Liver (tissue), 9 donors: ENCODE measurements around the gene KIRREL1. TPM values are rescaled to one million over a fixed set of nuclear protein-coding genes. Genes with fewer than 3 reads are reported as not detected.

Experiments used
- DNase-seq: peaks from one replicate; pipeline ENCODE4 v3.0.0-alpha.2; 2017; ENCODE audit warnings: low spot score
- H3K27ac ChIP-seq, 2 donors: one replicate each; pipeline ENCODE4 v1.7.0; 2013; ENCODE audit warnings: inconsistent platforms in 2 of 2, low read length in 2 of 2, control low read depth in 1 of 2, low read depth in 1 of 2, mild to moderate bottlenecking in 1 of 2
- H3K27me3 ChIP-seq, 4 donors: one replicate each; pipeline versions ENCODE4 v1.6.1 to v1.7.0; 2013; ENCODE audit warnings: low read length in 3 of 4, inconsistent platforms in 1 of 4, mild to moderate bottlenecking in 1 of 4, moderate library complexity in 1 of 4; ENCODE audit not compliant: control insufficient read depth in 4 of 4, insufficient read depth in 4 of 4
- H3K36me3 ChIP-seq, 4 donors: one replicate each; pipeline versions ENCODE4 v1.6.1 to v1.7.0; 2013; ENCODE audit warnings: low read length in 3 of 4, mild to moderate bottlenecking in 3 of 4, low read depth in 1 of 4, moderate library complexity in 1 of 4; ENCODE audit not compliant: control insufficient read depth in 4 of 4, insufficient read depth in 3 of 4
- H3K4me1 ChIP-seq, 4 donors: one replicate each; pipeline versions ENCODE4 v1.6.1 to v1.7.0; 2013; ENCODE audit warnings: low read length in 3 of 4, mild to moderate bottlenecking in 3 of 4, moderate library complexity in 1 of 4; ENCODE audit not compliant: control insufficient read depth in 4 of 4, insufficient read depth in 4 of 4
- H3K4me3 ChIP-seq, 3 donors: one replicate each; pipeline versions ENCODE4 v1.6.1 to v1.7.0; 2013; ENCODE audit warnings: low read length in 3 of 3, control low read depth in 1 of 3, low read depth in 1 of 3, mild to moderate bottlenecking in 1 of 3
- H3K9ac ChIP-seq, 2 donors: one replicate each; pipeline ENCODE4 v1.7.0; 2013; ENCODE audit warnings: low read length in 2 of 2, mild to moderate bottlenecking in 2 of 2, moderate library complexity in 2 of 2, control low read depth in 1 of 2, low read depth in 1 of 2
- H3K9me3 ChIP-seq, 4 donors: one replicate each; pipeline versions ENCODE4 v1.6.1 to v1.7.0; 2013; ENCODE audit warnings: low read length in 3 of 4; ENCODE audit not compliant: control insufficient read depth in 4 of 4
- EGR1 ChIP-seq, 2 donors: IDR thresholded peaks; 2 replicates each; pipeline ENCODE4 v1.6.1; 2016 to 2018; ENCODE audit warnings: antibody characterized with exemption in 2 of 2, low read depth in 2 of 2
- GABPA ChIP-seq, 2 donors: IDR thresholded peaks in 1 of 2; conservative IDR thresholded peaks in 1 of 2; 2 replicates each; pipeline ENCODE4 v1.6.1; 2016; ENCODE audit warnings: antibody characterized with exemption in 2 of 2, mild to moderate bottlenecking in 1 of 2, moderate library complexity in 1 of 2
- HNF4A ChIP-seq, 2 donors: conservative IDR thresholded peaks; 2 replicates each; pipeline ENCODE4 v1.6.1; 2016; ENCODE audit warnings: antibody characterized with exemption in 2 of 2, mild to moderate bottlenecking in 2 of 2
- HNF4G ChIP-seq: IDR thresholded peaks from 2 replicates; pipeline ENCODE4 v1.6.1; 2016; ENCODE audit warnings: antibody characterized with exemption
- JUND ChIP-seq, 2 donors: IDR thresholded peaks; 2 replicates each; pipeline ENCODE4 v1.6.1; 2016; ENCODE audit warnings: antibody characterized with exemption in 2 of 2
- NR2F2 ChIP-seq: IDR thresholded peaks from 2 replicates; pipeline ENCODE4 v1.6.1; 2016; ENCODE audit warnings: antibody characterized with exemption
- RAD21 ChIP-seq, 2 donors: IDR thresholded peaks; 2 replicates each; pipeline ENCODE4 v1.6.1; 2016; ENCODE audit warnings: antibody characterized with exemption in 2 of 2, mild to moderate bottlenecking in 2 of 2
- RXRA ChIP-seq, 2 donors: IDR thresholded peaks; 2 replicates each; pipeline ENCODE4 v1.6.1; 2017 to 2018; ENCODE audit warnings: antibody characterized with exemption in 2 of 2, mild to moderate bottlenecking in 1 of 2
- SP1 ChIP-seq: IDR thresholded peaks from 2 replicates; pipeline ENCODE4 v1.6.1; 2018; ENCODE audit warnings: antibody characterized with exemption, mild to moderate bottlenecking
- TAF1 ChIP-seq: conservative IDR thresholded peaks from 2 replicates; pipeline ENCODE4 v1.6.1; 2016; ENCODE audit warnings: antibody characterized with exemption, mild to moderate bottlenecking
- YY1 ChIP-seq: IDR thresholded peaks from 2 replicates; pipeline ENCODE4 v1.6.1; 2016; ENCODE audit warnings: antibody characterized with exemption, mild to moderate bottlenecking
- WGBS: extraction: QIAGEN DNeasy Blood & Tissue Kit; methylation state at CpG from one replicate; pipeline ENCODE4 v1.1.7; 2013; 5-methylcytosine and 5-hydroxymethylcytosine counted together
- polyA plus RNA-seq, 2 donors: library from polyadenylated mRNA; stranded (reverse) in 1 of 2; unstranded in 1 of 2; fragments of 200-250 nt in 1 of 2; fragments of >200 nt in 1 of 2; fragmentation: Nextera tagmentation in 1 of 2; extraction: Ambion mirVana in 1 of 2; gene quantifications; one replicate each; pipeline versions ENCODE4 v1.2.1 to v1.2.3, GENCODE V29; 2013 to 2015
- total RNA-seq, 2 donors: library from RNA; depleted of rRNA; stranded (reverse); fragments of >200 nt; gene quantifications; one replicate each; pipeline ENCODE4 v1.2.3, GENCODE V29; 2014
- TF ChIP-seq, protein P1 (sequence below): IDR thresholded peaks from 2 replicates; pipeline ENCODE4 v1.6.1; 2016; ENCODE audit warnings: antibody characterized with exemption, mild to moderate bottlenecking
- TF ChIP-seq, protein P2 (sequence below): IDR thresholded peaks from 2 replicates; pipeline ENCODE4 v1.6.1; 2016; ENCODE audit warnings: antibody characterized with exemption
- TF ChIP-seq, protein P3 (sequence below): IDR thresholded peaks from 2 replicates; pipeline ENCODE4 v1.6.1; 2016; ENCODE audit warnings: antibody characterized with exemption
- TF ChIP-seq, protein P4 (sequence below): fragments of 150-350 bp; IDR thresholded peaks from 2 replicates; pipeline ENCODE4 v1.5.1; 2017; ENCODE audit warnings: improper control_type of control experiment, low read depth, low read length; ENCODE audit not compliant: missing input control
- TF ChIP-seq, protein P5 (sequence below): IDR thresholded peaks from 2 replicates; pipeline ENCODE4 v1.6.1; 2016; ENCODE audit warnings: antibody characterized with exemption
- donor health status: healthy.
- donor health status: healthy.
- donor health status: healthy.
- donor health status: healthy.
- donor health status: healthy.

KIRREL1 gene
- total and polyA plus RNA-seq, 4 donors, result 0.82 to 6.0 (median 3.1) TPM

DNA sequence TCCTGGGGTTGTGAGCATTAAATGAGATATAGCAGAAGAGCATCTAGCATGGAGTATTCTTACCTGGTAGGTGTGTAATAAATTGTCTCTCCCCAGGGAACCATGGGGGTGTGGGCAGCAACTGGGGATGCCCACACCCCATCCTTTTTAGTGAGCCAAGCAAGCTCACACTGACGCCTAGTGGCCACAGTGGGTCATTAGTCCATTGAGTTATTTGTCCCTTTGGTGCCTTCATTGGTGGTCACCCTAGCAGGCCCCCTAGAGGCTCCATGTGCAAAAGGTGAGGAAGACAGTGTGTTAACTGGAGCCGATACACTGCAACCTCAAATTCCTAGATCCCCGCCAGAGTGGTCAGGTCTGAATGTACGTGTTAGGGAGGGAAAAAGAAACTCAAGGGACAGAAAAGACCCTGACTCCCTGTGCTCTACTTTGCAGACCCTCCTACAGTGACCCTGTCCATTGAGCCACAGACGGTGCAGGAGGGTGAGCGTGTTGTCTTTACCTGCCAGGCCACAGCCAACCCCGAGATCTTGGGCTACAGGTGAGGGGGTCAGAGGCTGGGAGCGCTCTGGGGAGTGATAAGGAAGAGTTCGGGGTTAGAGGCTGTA lies 94.0 kb downstream of the KIRREL1 start (continued):
- TF ChIP-seq, protein P1, sequence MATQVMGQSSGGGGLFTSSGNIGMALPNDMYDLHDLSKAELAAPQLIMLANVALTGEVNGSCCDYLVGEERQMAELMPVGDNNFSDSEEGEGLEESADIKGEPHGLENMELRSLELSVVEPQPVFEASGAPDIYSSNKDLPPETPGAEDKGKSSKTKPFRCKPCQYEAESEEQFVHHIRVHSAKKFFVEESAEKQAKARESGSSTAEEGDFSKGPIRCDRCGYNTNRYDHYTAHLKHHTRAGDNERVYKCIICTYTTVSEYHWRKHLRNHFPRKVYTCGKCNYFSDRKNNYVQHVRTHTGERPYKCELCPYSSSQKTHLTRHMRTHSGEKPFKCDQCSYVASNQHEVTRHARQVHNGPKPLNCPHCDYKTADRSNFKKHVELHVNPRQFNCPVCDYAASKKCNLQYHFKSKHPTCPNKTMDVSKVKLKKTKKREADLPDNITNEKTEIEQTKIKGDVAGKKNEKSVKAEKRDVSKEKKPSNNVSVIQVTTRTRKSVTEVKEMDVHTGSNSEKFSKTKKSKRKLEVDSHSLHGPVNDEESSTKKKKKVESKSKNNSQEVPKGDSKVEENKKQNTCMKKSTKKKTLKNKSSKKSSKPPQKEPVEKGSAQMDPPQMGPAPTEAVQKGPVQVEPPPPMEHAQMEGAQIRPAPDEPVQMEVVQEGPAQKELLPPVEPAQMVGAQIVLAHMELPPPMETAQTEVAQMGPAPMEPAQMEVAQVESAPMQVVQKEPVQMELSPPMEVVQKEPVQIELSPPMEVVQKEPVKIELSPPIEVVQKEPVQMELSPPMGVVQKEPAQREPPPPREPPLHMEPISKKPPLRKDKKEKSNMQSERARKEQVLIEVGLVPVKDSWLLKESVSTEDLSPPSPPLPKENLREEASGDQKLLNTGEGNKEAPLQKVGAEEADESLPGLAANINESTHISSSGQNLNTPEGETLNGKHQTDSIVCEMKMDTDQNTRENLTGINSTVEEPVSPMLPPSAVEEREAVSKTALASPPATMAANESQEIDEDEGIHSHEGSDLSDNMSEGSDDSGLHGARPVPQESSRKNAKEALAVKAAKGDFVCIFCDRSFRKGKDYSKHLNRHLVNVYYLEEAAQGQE, result no peak
- no peak for TF ChIP-seq SP1

DNA sequence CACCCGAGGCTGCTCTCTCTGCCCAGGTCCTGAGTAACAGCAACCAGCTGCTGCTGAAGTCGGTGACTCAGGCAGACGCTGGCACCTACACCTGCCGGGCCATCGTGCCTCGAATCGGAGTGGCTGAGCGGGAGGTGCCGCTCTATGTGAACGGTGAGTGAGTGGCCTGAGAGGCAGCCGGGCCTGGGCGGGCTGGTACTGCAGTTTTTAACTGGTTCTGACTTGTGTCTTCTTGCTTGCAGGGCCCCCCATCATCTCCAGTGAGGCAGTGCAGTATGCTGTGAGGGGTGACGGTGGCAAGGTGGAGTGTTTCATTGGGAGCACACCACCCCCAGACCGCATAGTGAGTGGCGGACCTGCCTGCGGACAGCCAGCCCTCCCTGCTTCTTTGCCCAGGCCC lies 96.0 kb downstream of the KIRREL1 start:
- Histone ChIP-seq H3K4me1 (no peaks in the 10 kb centered on the region), H3K27ac (no peak overlapping the region), H3K9me3 (no peaks in the 10 kb centered on the region), H3K27me3 (no peaks in the 10 kb centered on the region), H3K4me3 (no peak overlapping the region), H3K36me3 (no peaks in the 10 kb centered on the region), H3K9ac (no peak overlapping the region)
- TF ChIP-seq, protein P2, sequence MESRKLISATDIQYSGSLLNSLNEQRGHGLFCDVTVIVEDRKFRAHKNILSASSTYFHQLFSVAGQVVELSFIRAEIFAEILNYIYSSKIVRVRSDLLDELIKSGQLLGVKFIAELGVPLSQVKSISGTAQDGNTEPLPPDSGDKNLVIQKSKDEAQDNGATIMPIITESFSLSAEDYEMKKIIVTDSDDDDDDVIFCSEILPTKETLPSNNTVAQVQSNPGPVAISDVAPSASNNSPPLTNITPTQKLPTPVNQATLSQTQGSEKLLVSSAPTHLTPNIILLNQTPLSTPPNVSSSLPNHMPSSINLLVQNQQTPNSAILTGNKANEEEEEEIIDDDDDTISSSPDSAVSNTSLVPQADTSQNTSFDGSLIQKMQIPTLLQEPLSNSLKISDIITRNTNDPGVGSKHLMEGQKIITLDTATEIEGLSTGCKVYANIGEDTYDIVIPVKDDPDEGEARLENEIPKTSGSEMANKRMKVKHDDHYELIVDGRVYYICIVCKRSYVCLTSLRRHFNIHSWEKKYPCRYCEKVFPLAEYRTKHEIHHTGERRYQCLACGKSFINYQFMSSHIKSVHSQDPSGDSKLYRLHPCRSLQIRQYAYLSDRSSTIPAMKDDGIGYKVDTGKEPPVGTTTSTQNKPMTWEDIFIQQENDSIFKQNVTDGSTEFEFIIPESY, result no peak
- TF ChIP-seq JUND (IDR thresholded peaks at IDR 0.05) (no peak), RAD21 (IDR thresholded peaks at IDR 0.05) (no peak), GABPA (IDR thresholded peaks at IDR 0.05 in 1 of 2, conservative IDR thresholded peaks at IDR 0.05 in 1 of 2) (no peak), EGR1 (IDR thresholded peaks at IDR 0.05; ENCODE audit: low read depth in 2 of 2) (no peak), RXRA (IDR thresholded peaks at IDR 0.05) (no peak), TAF1 (no peak), YY1 (no peak), NR2F2 (no peak), SP1 (no peak), HNF4A (conservative IDR thresholded peaks at IDR 0.05) (no peak), HNF4G (no peak)
- TF ChIP-seq, protein P3, sequence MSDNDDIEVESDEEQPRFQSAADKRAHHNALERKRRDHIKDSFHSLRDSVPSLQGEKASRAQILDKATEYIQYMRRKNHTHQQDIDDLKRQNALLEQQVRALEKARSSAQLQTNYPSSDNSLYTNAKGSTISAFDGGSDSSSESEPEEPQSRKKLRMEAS, result no peak
- TF ChIP-seq, protein P1, result no peak
- TF ChIP-seq, protein P4, sequence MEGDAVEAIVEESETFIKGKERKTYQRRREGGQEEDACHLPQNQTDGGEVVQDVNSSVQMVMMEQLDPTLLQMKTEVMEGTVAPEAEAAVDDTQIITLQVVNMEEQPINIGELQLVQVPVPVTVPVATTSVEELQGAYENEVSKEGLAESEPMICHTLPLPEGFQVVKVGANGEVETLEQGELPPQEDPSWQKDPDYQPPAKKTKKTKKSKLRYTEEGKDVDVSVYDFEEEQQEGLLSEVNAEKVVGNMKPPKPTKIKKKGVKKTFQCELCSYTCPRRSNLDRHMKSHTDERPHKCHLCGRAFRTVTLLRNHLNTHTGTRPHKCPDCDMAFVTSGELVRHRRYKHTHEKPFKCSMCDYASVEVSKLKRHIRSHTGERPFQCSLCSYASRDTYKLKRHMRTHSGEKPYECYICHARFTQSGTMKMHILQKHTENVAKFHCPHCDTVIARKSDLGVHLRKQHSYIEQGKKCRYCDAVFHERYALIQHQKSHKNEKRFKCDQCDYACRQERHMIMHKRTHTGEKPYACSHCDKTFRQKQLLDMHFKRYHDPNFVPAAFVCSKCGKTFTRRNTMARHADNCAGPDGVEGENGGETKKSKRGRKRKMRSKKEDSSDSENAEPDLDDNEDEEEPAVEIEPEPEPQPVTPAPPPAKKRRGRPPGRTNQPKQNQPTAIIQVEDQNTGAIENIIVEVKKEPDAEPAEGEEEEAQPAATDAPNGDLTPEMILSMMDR, result no peak
- TF ChIP-seq, protein P5, sequence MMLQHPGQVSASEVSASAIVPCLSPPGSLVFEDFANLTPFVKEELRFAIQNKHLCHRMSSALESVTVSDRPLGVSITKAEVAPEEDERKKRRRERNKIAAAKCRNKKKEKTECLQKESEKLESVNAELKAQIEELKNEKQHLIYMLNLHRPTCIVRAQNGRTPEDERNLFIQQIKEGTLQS, result no peak
- DNase-seq, result no peak
- 94% methylated on average over 16 of the region's 16 CpGs for WGBS
